H9 (cell line): ENCODE data around the gene RAD18. TPM values are rescaled to one million over a fixed set of nuclear protein-coding genes. Genes with fewer than 3 reads are reported as not detected.

Source experiments
- DNase-seq: peaks from one replicate; pipeline ENCODE4 v3.0.0-alpha.2; 2017
- H2AFZ ChIP-seq: one replicate; pipeline ENCODE4 v1.6.1; 2013; ENCODE audit warnings: mild to moderate bottlenecking, low read length, control low read depth, moderate library complexity
- H2AK5ac ChIP-seq: 2 replicates; pipeline ENCODE4 v1.6.1; 2013; ENCODE audit warnings: low read length, control low read depth, mixed read lengths; ENCODE audit not compliant: insufficient read length
- H2BK120ac ChIP-seq: one replicate; pipeline ENCODE4 v1.6.1; 2013; ENCODE audit warnings: low read depth, mild to moderate bottlenecking, low read length, control low read depth, inconsistent platforms; ENCODE audit not compliant: poor library complexity, severe bottlenecking
- H2BK12ac ChIP-seq: 2 replicates; pipeline ENCODE4 v1.6.1; 2013; ENCODE audit warnings: low read length, control low read depth, mixed read lengths, low read depth; ENCODE audit not compliant: insufficient read length
- H2BK15ac ChIP-seq: 2 replicates; pipeline ENCODE4 v1.6.1; 2013; ENCODE audit warnings: low read depth, low read length, control low read depth
- H2BK20ac ChIP-seq: one replicate; pipeline ENCODE4 v1.6.1; 2013; ENCODE audit warnings: low read depth, mild to moderate bottlenecking, low read length, control low read depth, inconsistent platforms; ENCODE audit not compliant: poor library complexity, severe bottlenecking
- H2BK5ac ChIP-seq: 2 replicates; pipeline ENCODE4 v1.6.1; 2013; ENCODE audit warnings: low read length, control low read depth, mixed read lengths; ENCODE audit not compliant: insufficient read length
- H3K14ac ChIP-seq: 2 replicates; pipeline ENCODE4 v1.6.1; 2013; ENCODE audit warnings: low read length, control low read depth; ENCODE audit not compliant: insufficient read depth
- H3K18ac ChIP-seq: 2 replicates; pipeline ENCODE4 v1.6.1; 2013; ENCODE audit warnings: low read depth, mild to moderate bottlenecking, mixed read lengths, low read length, control low read depth; ENCODE audit not compliant: insufficient read length
- H3K23ac ChIP-seq: 2 replicates; pipeline ENCODE4 v1.6.1; 2013; ENCODE audit warnings: low read length, control low read depth, mixed read lengths, low read depth; ENCODE audit not compliant: insufficient read length
- H3K23me2 ChIP-seq: 2 replicates; pipeline ENCODE4 v1.6.1; 2013; ENCODE audit warnings: low read depth, mild to moderate bottlenecking, mixed read lengths, low read length, control low read depth; ENCODE audit not compliant: insufficient read length, poor library complexity, severe bottlenecking
- H3K27ac ChIP-seq: 2 replicates; pipeline ENCODE4 v1.5.1; 2013; ENCODE audit warnings: low read length, control low read depth, mixed read lengths, low read depth; ENCODE audit not compliant: insufficient read length
- H3K27me3 ChIP-seq: 2 replicates; pipeline ENCODE4 v1.6.1; 2013; ENCODE audit warnings: low read length, control low read depth, inconsistent platforms; ENCODE audit not compliant: insufficient read depth
- H3K4ac ChIP-seq: 2 replicates; pipeline ENCODE4 v1.6.1; 2013; ENCODE audit warnings: low read depth, mild to moderate bottlenecking, control low read depth, inconsistent platforms, low read length, moderate library complexity
- H3K4me1 ChIP-seq: 2 replicates; pipeline ENCODE4 v1.6.1; 2013; ENCODE audit warnings: low read length, control low read depth, inconsistent platforms; ENCODE audit not compliant: insufficient read depth
- H3K4me2 ChIP-seq: 2 replicates; pipeline ENCODE4 v1.6.1; 2013; ENCODE audit warnings: low read length, control low read depth, mixed read lengths; ENCODE audit not compliant: insufficient read length, insufficient read depth
- H3K56ac ChIP-seq: 2 replicates; pipeline ENCODE4 v1.6.1; 2013; ENCODE audit warnings: low read depth, mild to moderate bottlenecking, mixed read lengths, low read length, control low read depth; ENCODE audit not compliant: insufficient read length
- H3K79me1 ChIP-seq: 2 replicates; pipeline ENCODE4 v1.6.1; 2013; ENCODE audit warnings: low read depth, mild to moderate bottlenecking, moderate library complexity, low read length, control low read depth, inconsistent platforms; ENCODE audit not compliant: insufficient read depth, poor library complexity, severe bottlenecking
- H3K79me2 ChIP-seq: 2 replicates; pipeline ENCODE4 v1.6.1; 2013; ENCODE audit warnings: low read length, control low read depth, inconsistent platforms; ENCODE audit not compliant: insufficient read depth
- H3K9ac ChIP-seq: 2 replicates; pipeline ENCODE4 v1.6.1; 2013; ENCODE audit warnings: low read length, control low read depth, mixed read lengths; ENCODE audit not compliant: insufficient read length; ENCODE audit errors: extremely low read depth
- H3K9me3 ChIP-seq: one replicate; pipeline ENCODE4 v1.6.1; 2013; ENCODE audit warnings: low read depth, low read length, inconsistent platforms; ENCODE audit not compliant: control insufficient read depth
- H3T11ph ChIP-seq: one replicate; pipeline ENCODE4 v1.6.1; 2013; ENCODE audit warnings: mild to moderate bottlenecking, low read length, control low read depth, inconsistent platforms
- H4K20me1 ChIP-seq: one replicate; pipeline ENCODE4 v1.6.1; 2013; ENCODE audit not compliant: control insufficient read depth, insufficient read length, insufficient read depth
- H4K5ac ChIP-seq: 2 replicates; pipeline ENCODE4 v1.6.1; 2013; ENCODE audit warnings: low read depth, mild to moderate bottlenecking, mixed read lengths, low read length, control low read depth; ENCODE audit not compliant: insufficient read length
- H4K8ac ChIP-seq: replicated peaks from 2 replicates; pipeline ENCODE4 v1.6.1; 2013; ENCODE audit warnings: low read length, control low read depth, mixed read lengths, low read depth; ENCODE audit not compliant: insufficient read length
- H4K91ac ChIP-seq: 2 replicates; pipeline ENCODE4 v1.6.1; 2013; ENCODE audit warnings: low read depth, mild to moderate bottlenecking, moderate library complexity, mixed read lengths, low read length, control low read depth; ENCODE audit not compliant: insufficient read length
- H3K27ac Mint-ChIP-seq, 3 experiments: 2 replicates in 2 of 3; 3 replicates in 1 of 3; pipeline ENCODE4 v1.8.0; 2020 to 2021; ENCODE audit warnings: mixed read lengths in 3 of 3, mild to moderate bottlenecking in 1 of 3, moderate library complexity in 1 of 3
- H3K27me3 Mint-ChIP-seq: 2 replicates; pipeline ENCODE4 v1.8.0; 2021; ENCODE audit warnings: low read depth, mild to moderate bottlenecking, moderate library complexity, mixed read lengths
- H3K36me3 Mint-ChIP-seq, 3 experiments: 2 replicates in 2 of 3; 3 replicates in 1 of 3; pipeline ENCODE4 v1.8.0; 2020 to 2021; ENCODE audit warnings: low read depth in 3 of 3, mixed read lengths in 3 of 3; ENCODE audit not compliant: insufficient read depth in 1 of 3
- H3K4me1 Mint-ChIP-seq, 2 experiments: 2 replicates each; pipeline ENCODE4 v1.8.0; 2020; ENCODE audit warnings: mixed read lengths in 2 of 2
- H3K4me3 Mint-ChIP-seq, 2 experiments: 2 replicates in 1 of 2; 3 replicates in 1 of 2; pipeline ENCODE4 v1.8.0; 2020 to 2021; ENCODE audit warnings: mild to moderate bottlenecking in 2 of 2, mixed read lengths in 2 of 2, moderate library complexity in 1 of 2
- H3K9me3 Mint-ChIP-seq, 2 experiments: 2 replicates in 1 of 2; 3 replicates in 1 of 2; pipeline ENCODE4 v1.8.0; 2020; ENCODE audit warnings: mild to moderate bottlenecking in 2 of 2, mixed read lengths in 2 of 2, moderate library complexity in 1 of 2
- CTCF ChIP-seq: fragments of 200-600 bp; sonication (generic); conservative IDR thresholded peaks from 3 replicates; pipeline ENCODE4 v1.8.0; 2021; ENCODE audit warnings: antibody characterized with exemption, mild to moderate bottlenecking
- WGBS: extraction: QIAGEN DNeasy Blood & Tissue Kit; methylation state at CpG from one replicate; pipeline ENCODE4 v1.1.7; 2013; ENCODE audit warnings: missing lambda C conversion rate, low lambda C conversion rate, mixed read lengths; ENCODE audit not compliant: insufficient read length; ENCODE audit errors: extremely low coverage; 5-methylcytosine and 5-hydroxymethylcytosine counted together
- total RNA-seq: library from RNA; stranded (reverse); gene quantifications from 2 replicates; pipeline ENCODE4 v1.2.1, GENCODE V29; 2021

Gene RAD18
- total RNA-seq, 1 experiment from 2014 or later: 27.8 TPM

- WGBS: no CpG with 5 or more reads among the region's 2 CpGs
- Histone ChIP-seq H4K8ac (no peak overlapping the region), H3K18ac (no peak overlapping the region), H2BK5ac (no peak overlapping the region), H3K4me1 (no peaks in the 10 kb centered on the region; the same call in 1 of the 2 replicates), H3K79me1 (peaks cover 6% of the 10 kb centered on the region), H2BK120ac (no peak overlapping the region), H4K91ac (no peak overlapping the region), H3K14ac (no peak overlapping the region), H4K5ac (no peak overlapping the region), H3K27me3 (no peaks in the 10 kb centered on the region), H3K56ac (no peak overlapping the region), H3K23me2 (peaks cover 13% of the 10 kb centered on the region), H4K20me1 (no peaks in the 10 kb centered on the region), H2AFZ (no peak overlapping the region), H3K4ac (no peak overlapping the region), H3K27ac (no peak overlapping the region), H3K9ac (no peak overlapping the region), H3T11ph (no peak overlapping the region), H3K79me2 (peaks cover 9% of the 10 kb centered on the region; the same call in 1 of the 2 replicates), H3K23ac (no peak overlapping the region), H3K4me2 (no peak overlapping the region), H2BK20ac (no peak overlapping the region), H3K9me3 (no peaks in the 10 kb centered on the region), H2AK5ac (no peak overlapping the region), H2BK15ac (no peak overlapping the region), H2BK12ac (no peak overlapping the region)
- Mint-ChIP-seq H3K27me3 (peaks cover 11% of the 10 kb centered on the region), H3K9me3 (no peaks in the 10 kb centered on the region), H3K27ac (no peak overlapping the region), H3K4me1 (peaks cover 29 to 32% of the 10 kb centered on the region in 2 experiments), H3K4me3 (no peak overlapping the region), H3K36me3 (no peaks in the 10 kb centered on the region; a peak in 1 of 7 replicates)
- no peak for TF ChIP-seq CTCF
- no peak for DNase-seq
These were observed 3.0 kb upstream of the RAD18 start for GRCh38 chr3:8966150-8966819.
